Breast epithelium (tissue), 4 donors: Measurements from ENCODE around the gene TMSB10. TPM values are rescaled to one million over a fixed set of nuclear protein-coding genes. Genes with fewer than 3 reads are reported as not detected.
"Not testable (repeated sequence)": the region's sequence is repeated elsewhere in the genome, so short reads cannot be mapped to it uniquely, and the experiment has no call there.

Experiments used
- DNase-seq, 2 donors: peaks; one replicate each; pipeline ENCODE4 v3.0.0-alpha.2; 2019; ENCODE audit warnings: low spot score in 2 of 2
- H3K27ac ChIP-seq, 2 donors: fragments of 200-600 bp; sonication (generic) in 1 of 2; one replicate each; pipeline ENCODE4 v1.5.1; 2016 to 2019; ENCODE audit warnings: mild to moderate bottlenecking in 1 of 2
- H3K27me3 ChIP-seq, 2 donors: fragments of 200-600 bp; sonication (generic) in 1 of 2; one replicate each; pipeline versions ENCODE4 v1.5.1 to v1.6.0; 2017 to 2019; ENCODE audit warnings: control low read depth in 1 of 2, mild to moderate bottlenecking in 1 of 2
- H3K36me3 ChIP-seq: fragments of 200-600 bp; one replicate; pipeline ENCODE4 v1.5.1; 2019
- H3K4me1 ChIP-seq, 2 donors: fragments of 200-600 bp; sonication (generic); one replicate each; pipeline ENCODE4 v1.5.1; 2016 to 2019; ENCODE audit warnings: control low read depth in 1 of 2
- H3K4me3 ChIP-seq, 3 donors: fragments of 200-600 bp; sonication (generic); 1 replicate in 2 of 3; 2 replicates in 1 of 3; pipeline ENCODE4 v1.5.1; 2016 to 2019; ENCODE audit warnings: mild to moderate bottlenecking in 3 of 3, moderate library complexity in 2 of 3
- H3K9me3 ChIP-seq, 2 donors: fragments of 200-600 bp; sonication (generic) in 1 of 2; one replicate each; pipeline ENCODE4 v1.5.1; 2016 to 2019; ENCODE audit warnings: control low read depth in 1 of 2
- POLR2A ChIP-seq: fragments of 450-650 bp; IDR thresholded peaks from one replicate; pipeline ENCODE4 v1.6.1; 2016; ENCODE audit warnings: antibody characterized with exemption, mild to moderate bottlenecking, moderate library complexity
- POLR2AphosphoS5 ChIP-seq, 3 donors: sonication (generic); formaldehyde crosslinking; IDR thresholded peaks; one replicate each; pipeline ENCODE4 v1.6.1; 2017; ENCODE audit warnings: antibody characterized with exemption in 3 of 3
- intact Hi-C: fragments of 100-400 bp; cut with DNase I; formaldehyde crosslinking; loops from one replicate; pipeline ENCODE4 v1.15.1; 2023; ENCODE audit warnings: low total_unique reads
- total RNA-seq, 3 donors: library from RNA; depleted of rRNA; stranded (reverse); fragments of >200 nt; gene quantifications; one replicate each; pipeline ENCODE4 v1.1.0, GENCODE V29; 2016
- TF ChIP-seq, protein P1 (sequence below), 3 donors: fragments of 450-650 bp; IDR thresholded peaks; one replicate each; pipeline ENCODE4 v1.5.1; 2016 to 2017; ENCODE audit warnings: antibody characterized with exemption in 3 of 3, mild to moderate bottlenecking in 3 of 3, moderate library complexity in 3 of 3

TMSB10 gene
- total RNA-seq, 3 donors from 2014 or later, result 1,918 to 5,529 (median 3,700) TPM

DNA sequence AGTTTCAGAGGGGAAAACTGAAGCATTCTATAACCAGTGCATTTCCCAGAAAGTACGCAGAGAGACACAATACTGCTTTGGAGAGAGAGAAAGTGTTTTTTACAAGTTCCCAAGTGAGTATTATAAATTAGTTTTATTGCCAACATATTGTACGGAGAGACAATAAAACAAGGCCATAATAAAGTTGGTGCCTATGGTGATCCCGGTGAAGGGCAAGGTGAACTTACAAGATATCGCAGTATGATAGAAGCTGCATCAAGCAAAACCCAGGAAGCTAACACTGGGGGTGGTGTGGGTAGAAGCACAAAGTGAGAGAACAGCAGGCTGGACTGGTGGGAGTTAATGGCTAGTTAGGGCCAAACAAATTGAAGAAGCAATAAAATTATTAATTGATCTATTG, 7.5 kb downstream of the TMSB10 start:
- Histone ChIP-seq H3K27me3 (no peaks in the 10 kb centered on the region), H3K9me3 (no peaks in the 10 kb centered on the region), H3K4me1 (no peaks in the 10 kb centered on the region), H3K27ac (no peak overlapping the region), H3K36me3 (no peaks in the 10 kb centered on the region), H3K4me3 (no peak overlapping the region)
- no peak for DNase-seq
- intact Hi-C loops, result loop anchor here (5.0 kb wide), 1 partner anchor 839 kb away; the partner anchor contains the start of gene ATOH8
- TF ChIP-seq, protein P1, sequence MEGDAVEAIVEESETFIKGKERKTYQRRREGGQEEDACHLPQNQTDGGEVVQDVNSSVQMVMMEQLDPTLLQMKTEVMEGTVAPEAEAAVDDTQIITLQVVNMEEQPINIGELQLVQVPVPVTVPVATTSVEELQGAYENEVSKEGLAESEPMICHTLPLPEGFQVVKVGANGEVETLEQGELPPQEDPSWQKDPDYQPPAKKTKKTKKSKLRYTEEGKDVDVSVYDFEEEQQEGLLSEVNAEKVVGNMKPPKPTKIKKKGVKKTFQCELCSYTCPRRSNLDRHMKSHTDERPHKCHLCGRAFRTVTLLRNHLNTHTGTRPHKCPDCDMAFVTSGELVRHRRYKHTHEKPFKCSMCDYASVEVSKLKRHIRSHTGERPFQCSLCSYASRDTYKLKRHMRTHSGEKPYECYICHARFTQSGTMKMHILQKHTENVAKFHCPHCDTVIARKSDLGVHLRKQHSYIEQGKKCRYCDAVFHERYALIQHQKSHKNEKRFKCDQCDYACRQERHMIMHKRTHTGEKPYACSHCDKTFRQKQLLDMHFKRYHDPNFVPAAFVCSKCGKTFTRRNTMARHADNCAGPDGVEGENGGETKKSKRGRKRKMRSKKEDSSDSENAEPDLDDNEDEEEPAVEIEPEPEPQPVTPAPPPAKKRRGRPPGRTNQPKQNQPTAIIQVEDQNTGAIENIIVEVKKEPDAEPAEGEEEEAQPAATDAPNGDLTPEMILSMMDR (IDR thresholded peaks at IDR 0.05), result no peak
- no peak for TF ChIP-seq POLR2A
- no peak for TF ChIP-seq POLR2AphosphoS5 (IDR thresholded peaks at IDR 0.05)

DNA sequence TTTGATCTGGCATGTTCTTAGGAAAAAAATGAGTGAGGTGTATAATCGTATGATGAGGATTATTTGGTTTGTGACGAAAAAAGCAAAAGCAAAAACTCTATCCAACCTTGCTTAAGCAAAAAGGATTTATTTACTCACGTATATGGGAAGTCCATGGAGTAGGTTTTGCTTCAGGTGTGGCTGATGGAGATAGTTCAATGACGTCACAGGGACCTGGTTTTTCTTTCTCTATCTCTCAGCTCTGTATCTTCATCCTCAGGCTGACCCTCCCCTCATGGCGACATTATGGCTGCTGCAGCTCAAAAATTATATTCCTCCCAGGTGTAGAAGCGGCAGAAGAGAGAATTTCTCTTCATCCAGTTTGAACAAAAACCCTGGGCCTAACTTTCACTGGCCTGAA, 8.9 kb downstream of the TMSB10 start:
- peak in 1 of 2 donors; percentile 3 for DNase-seq
- H3K27ac ChIP-seq, result no peak overlapping the region
- no peaks in the 10 kb centered on the region for H3K27me3 ChIP-seq
- intact Hi-C loops, result loop anchor here (5.0 kb wide), 1 partner anchor 838 kb away; the partner anchor contains the start of gene ATOH8
- H3K9me3 ChIP-seq, result no peaks in the 10 kb centered on the region
- no peak overlapping the region for H3K4me3 ChIP-seq
- no peaks in the 10 kb centered on the region for H3K4me1 ChIP-seq
- H3K36me3 ChIP-seq, result no peaks in the 10 kb centered on the region
- TF ChIP-seq, protein P1 (IDR thresholded peaks at IDR 0.05), result no peak
- no peak for TF ChIP-seq POLR2AphosphoS5 (IDR thresholded peaks at IDR 0.05)
- no peak for TF ChIP-seq POLR2A

DNA sequence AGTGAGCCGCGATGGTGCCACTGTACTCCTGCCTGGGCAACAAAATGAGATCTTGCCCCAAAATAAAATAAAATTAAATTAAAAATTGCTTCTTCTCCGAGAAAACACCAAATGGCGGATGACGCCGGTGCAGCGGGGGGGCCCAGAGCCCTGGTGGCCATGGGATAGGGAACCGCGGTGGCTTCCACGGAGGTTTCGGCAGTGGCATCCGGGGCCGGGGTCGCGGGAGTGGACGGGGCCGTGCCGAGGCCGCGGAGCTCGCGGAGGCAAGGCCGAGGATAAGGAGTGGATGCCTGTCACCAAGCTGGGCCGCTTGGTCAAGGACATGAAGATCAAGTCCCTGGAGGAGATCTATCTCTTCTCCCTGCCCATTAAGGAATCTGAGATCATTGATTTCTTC, 10.2 kb downstream of the TMSB10 start:
- peak in 1 of 2 donors; percentile 4 for DNase-seq
- H3K27me3 ChIP-seq, H3K36me3 ChIP-seq, H3K4me1 ChIP-seq, intact Hi-C loops, H3K4me3 ChIP-seq, H3K27ac ChIP-seq, H3K9me3 ChIP-seq: not testable (repeated sequence)

DNA sequence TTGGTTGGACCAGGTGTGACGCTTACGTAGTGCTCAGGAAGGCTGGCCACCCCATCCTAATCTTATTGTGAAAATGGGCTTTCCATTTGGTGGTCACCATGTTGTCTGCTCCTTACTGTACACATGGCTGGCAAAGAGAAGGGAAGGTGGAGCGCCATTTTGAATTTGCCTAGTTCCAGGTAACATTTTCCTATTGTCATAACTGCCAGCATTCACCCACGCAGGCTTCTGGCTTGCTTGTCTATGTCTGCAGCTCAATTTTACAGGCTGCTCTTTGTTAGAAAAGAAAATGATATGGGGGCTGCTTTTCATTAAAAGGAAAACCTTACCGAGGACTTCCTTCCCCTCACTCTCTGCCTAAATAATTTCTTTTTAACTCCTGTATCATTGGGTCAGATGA, 12.4 kb downstream of the TMSB10 start:
- H3K9me3 ChIP-seq, DNase-seq, intact Hi-C loops, H3K4me3 ChIP-seq, H3K27me3 ChIP-seq, H3K4me1 ChIP-seq, H3K36me3 ChIP-seq: not testable (repeated sequence)
- peak overlapping the region in 1 of 2 donors; percentile 95 for H3K27ac ChIP-seq

DNA sequence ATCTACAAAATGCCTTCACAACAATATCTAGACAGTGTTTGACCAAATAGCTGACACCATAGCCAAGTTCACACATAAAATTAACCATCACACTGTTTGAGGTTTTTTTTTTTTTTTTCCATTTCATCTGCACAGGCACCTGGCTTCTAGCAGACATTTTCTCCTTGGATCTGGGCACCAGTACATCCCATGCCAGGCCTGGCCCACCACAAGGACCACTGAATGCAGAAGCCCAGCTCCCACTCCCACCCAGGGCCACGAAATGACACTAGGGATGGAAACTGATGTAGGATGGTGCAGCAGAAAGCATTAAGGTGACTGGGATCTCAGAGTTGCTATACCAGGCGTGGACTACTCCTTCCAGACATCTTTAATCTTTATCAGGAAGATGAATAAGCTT, 13.0 kb downstream of the TMSB10 start:
- TF ChIP-seq, protein P1 (IDR thresholded peaks at IDR 0.05), result no peak
- no peak for TF ChIP-seq POLR2A
- TF ChIP-seq POLR2AphosphoS5 (IDR thresholded peaks at IDR 0.05), result no peak
- Histone ChIP-seq H3K9me3 (no peaks in the 10 kb centered on the region), H3K36me3 (no peaks in the 10 kb centered on the region), H3K4me3 (no peak overlapping the region), H3K4me1 (peaks cover 0 to 7% of the 10 kb centered on the region in 2 donors), H3K27me3 (no peaks in the 10 kb centered on the region), H3K27ac (peak overlapping the region in 1 of 2 donors; percentile 95)
- DNase-seq, result no peak
- intact Hi-C loops, result no loop called here

DNA sequence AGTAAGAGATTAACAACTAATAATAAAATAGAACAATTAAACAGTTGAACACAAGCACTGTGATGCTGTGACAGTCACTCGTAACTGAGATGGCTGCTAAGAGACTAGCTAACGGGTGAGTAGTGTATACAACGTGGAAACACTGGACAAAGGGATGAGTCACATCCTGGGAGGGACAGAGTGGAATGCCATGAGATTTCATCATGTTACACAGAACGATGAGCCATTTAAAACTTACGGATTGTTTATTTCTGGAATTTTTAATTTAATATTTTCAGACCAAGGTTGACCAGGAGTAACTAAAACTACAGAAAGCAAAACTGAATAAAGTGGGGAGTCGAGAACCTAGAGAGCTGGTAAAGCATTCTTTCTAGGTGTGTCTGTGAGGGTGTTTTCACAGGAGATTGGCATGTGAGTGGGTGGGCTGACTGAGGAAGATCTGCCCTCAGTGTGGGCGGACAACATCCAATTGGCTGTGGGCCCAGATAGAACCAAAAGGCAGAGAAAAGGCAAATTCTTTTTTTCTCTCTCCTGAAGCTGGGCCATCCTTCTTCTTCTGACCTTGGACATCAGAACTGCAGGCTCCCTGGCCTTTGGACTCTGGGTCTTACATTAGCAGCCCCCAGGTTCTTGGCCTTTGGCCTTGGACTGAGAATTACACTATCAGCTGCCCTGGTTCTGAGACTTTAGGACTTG, 14.6 kb downstream of the TMSB10 start:
- peaks cover 0 to 7% of the 10 kb centered on the region in 2 donors for H3K4me1 ChIP-seq
- peak overlapping the region in 2 of 3 donors; percentile 15 to 47 for H3K4me3 ChIP-seq
- peak in 1 of 2 donors; percentile 79 for DNase-seq
- no peaks in the 10 kb centered on the region for H3K9me3 ChIP-seq
- H3K36me3 ChIP-seq, result no peaks in the 10 kb centered on the region
- peak overlapping the region; percentile 95 to 96 for H3K27ac ChIP-seq
- no peaks in the 10 kb centered on the region for H3K27me3 ChIP-seq
- TF ChIP-seq, protein P1 (IDR thresholded peaks at IDR 0.05), result no peak
- TF ChIP-seq POLR2AphosphoS5 (IDR thresholded peaks at IDR 0.05) (peak in 2 of 3 donors; percentile 63 to 66), POLR2A (peak; percentile 12)
- intact Hi-C loops, result loop anchor here (5.0 kb wide), 1 partner anchor 287 kb away; no protein-coding TSS in a partner anchor
